ENCODE measurements around the gene JUND.

Gene JUND

GRCh38 chr19:18262144-18262543 lies 19.3 kb downstream of the JUND start:
- H3K27me3 ChIP-seq (replicated peaks; ENCODE audit: control insufficient read depth, insufficient read depth, low read length, poor library complexity, severe bottlenecking), result no peaks in the 10 kb centered on the region
- H3K4me1 ChIP-seq (ENCODE audit: control insufficient read depth, insufficient read depth, low read length, poor library complexity, severe bottlenecking), result no peaks in the 10 kb centered on the region
- no peak for DNase-seq
- H3K9me3 ChIP-seq (ENCODE audit: control insufficient read depth, low read length), result no peaks in the 10 kb centered on the region
- no peak overlapping the region for H3K4me3 ChIP-seq (ENCODE audit: insufficient read depth, low read depth, low read length, poor library complexity, severe bottlenecking)
- no peak overlapping the region for H3K27ac ChIP-seq (ENCODE audit: insufficient read depth, low read length, poor library complexity, severe bottlenecking)
- peaks cover 25% of the 10 kb centered on the region for H3K36me3 ChIP-seq (ENCODE audit: control insufficient read depth, insufficient read depth, low read length)

- H3K36me3 ChIP-seq (ENCODE audit: control insufficient read depth, insufficient read depth, low read length), result peaks cover 19% of the 10 kb centered on the region
- H3K4me3 ChIP-seq (ENCODE audit: insufficient read depth, low read depth, low read length, poor library complexity, severe bottlenecking), result no peak overlapping the region
Measured at GRCh38 chr19:18261474-18261873, 19.9 kb downstream of the JUND start.

DNA sequence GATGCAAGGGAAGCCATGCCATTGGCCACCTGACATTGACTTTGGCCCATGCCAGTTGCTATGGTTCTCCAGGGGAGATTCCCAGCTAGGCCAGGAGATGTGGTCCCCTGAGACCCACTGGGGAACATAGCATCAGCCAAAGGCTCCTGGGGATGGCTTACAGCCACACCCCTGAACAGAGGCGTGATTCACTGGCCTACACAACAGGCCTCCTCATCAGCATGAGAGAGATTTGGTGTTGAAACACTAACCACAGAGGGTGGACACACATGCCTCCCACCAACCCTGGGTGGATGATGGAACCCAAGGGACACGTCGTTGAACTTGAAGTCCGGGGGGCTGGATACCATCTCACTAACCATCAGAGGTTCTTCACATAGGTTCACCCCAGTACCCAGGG lies 21.5 kb downstream of the JUND start:
- Histone ChIP-seq H3K27ac (ENCODE audit: insufficient read depth, low read length, poor library complexity, severe bottlenecking) (no peak overlapping the region), H3K4me3 (ENCODE audit: insufficient read depth, low read depth, low read length, poor library complexity, severe bottlenecking) (no peak overlapping the region), H3K36me3 (ENCODE audit: control insufficient read depth, insufficient read depth, low read length) (peaks cover 7% of the 10 kb centered on the region), H3K9me3 (ENCODE audit: control insufficient read depth, low read length) (no peaks in the 10 kb centered on the region), H3K4me1 (ENCODE audit: control insufficient read depth, insufficient read depth, low read length, poor library complexity, severe bottlenecking) (no peaks in the 10 kb centered on the region), H3K27me3 (replicated peaks; ENCODE audit: control insufficient read depth, insufficient read depth, low read length, poor library complexity, severe bottlenecking) (no peaks in the 10 kb centered on the region)
- no peak for DNase-seq

More at GRCh38 chr19:18261474-18261873, 19.9 kb downstream of the JUND start:
- H3K27ac ChIP-seq (ENCODE audit: insufficient read depth, low read length, poor library complexity, severe bottlenecking), result no peak overlapping the region
- H3K9me3 ChIP-seq (ENCODE audit: control insufficient read depth, low read length), result no peaks in the 10 kb centered on the region
- no peaks in the 10 kb centered on the region for H3K27me3 ChIP-seq (replicated peaks; ENCODE audit: control insufficient read depth, insufficient read depth, low read length, poor library complexity, severe bottlenecking)
- no peak for DNase-seq
- H3K4me1 ChIP-seq (ENCODE audit: control insufficient read depth, insufficient read depth, low read length, poor library complexity, severe bottlenecking), result no peaks in the 10 kb centered on the region

GRCh38 chr19:18257503-18258470 lies 23.6 kb downstream of the JUND start:
- H3K27ac ChIP-seq (ENCODE audit: insufficient read depth, low read length, poor library complexity, severe bottlenecking), result no peak overlapping the region
- no peaks in the 10 kb centered on the region for H3K4me1 ChIP-seq (ENCODE audit: control insufficient read depth, insufficient read depth, low read length, poor library complexity, severe bottlenecking)
- no peaks in the 10 kb centered on the region for H3K9me3 ChIP-seq (ENCODE audit: control insufficient read depth, low read length)
- H3K4me3 ChIP-seq (ENCODE audit: insufficient read depth, low read depth, low read length, poor library complexity, severe bottlenecking), result no peak overlapping the region
- H3K36me3 ChIP-seq (ENCODE audit: control insufficient read depth, insufficient read depth, low read length), result no peaks in the 10 kb centered on the region
- DNase-seq, result no peak
- H3K27me3 ChIP-seq (replicated peaks; ENCODE audit: control insufficient read depth, insufficient read depth, low read length, poor library complexity, severe bottlenecking), result no peaks in the 10 kb centered on the region

- Histone ChIP-seq H3K27ac (ENCODE audit: insufficient read depth, low read length, poor library complexity, severe bottlenecking) (no peak overlapping the region), H3K9me3 (ENCODE audit: control insufficient read depth, low read length) (no peaks in the 10 kb centered on the region), H3K36me3 (ENCODE audit: control insufficient read depth, insufficient read depth, low read length) (no peaks in the 10 kb centered on the region), H3K4me3 (ENCODE audit: insufficient read depth, low read depth, low read length, poor library complexity, severe bottlenecking) (no peak overlapping the region), H3K4me1 (ENCODE audit: control insufficient read depth, insufficient read depth, low read length, poor library complexity, severe bottlenecking) (no peaks in the 10 kb centered on the region), H3K27me3 (replicated peaks; ENCODE audit: control insufficient read depth, insufficient read depth, low read length, poor library complexity, severe bottlenecking) (no peaks in the 10 kb centered on the region)
- no peak for DNase-seq
Measured at GRCh38 chr19:18254546-18255503, 26.6 kb downstream of the JUND start.

DNA sequence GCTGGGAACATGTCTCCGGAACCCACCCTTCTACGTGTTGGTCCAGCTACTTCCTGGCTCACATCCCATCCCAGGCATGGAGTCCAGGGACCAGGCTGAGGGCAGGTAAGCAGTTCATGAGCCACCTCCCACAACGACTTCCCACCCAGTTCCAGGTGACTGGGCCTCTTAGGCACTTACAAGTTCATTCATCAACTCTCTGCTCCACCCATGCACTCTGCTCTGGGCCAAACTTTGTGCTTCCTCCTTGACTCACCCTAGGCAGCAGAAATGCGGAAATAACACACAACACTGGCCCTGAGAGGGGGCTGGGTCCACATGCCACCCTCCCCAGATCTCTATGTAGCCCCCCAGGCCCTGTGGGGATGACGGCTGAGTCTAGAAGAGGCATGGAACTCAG lies 27.7 kb downstream of the JUND start:
- no peak overlapping the region for H3K4me3 ChIP-seq (ENCODE audit: insufficient read depth, low read depth, low read length, poor library complexity, severe bottlenecking)
- no peak overlapping the region for H3K27ac ChIP-seq (ENCODE audit: insufficient read depth, low read length, poor library complexity, severe bottlenecking)
- no peaks in the 10 kb centered on the region for H3K9me3 ChIP-seq (ENCODE audit: control insufficient read depth, low read length)
- no peak for DNase-seq
- no peaks in the 10 kb centered on the region for H3K36me3 ChIP-seq (ENCODE audit: control insufficient read depth, insufficient read depth, low read length)
- H3K4me1 ChIP-seq (ENCODE audit: control insufficient read depth, insufficient read depth, low read length, poor library complexity, severe bottlenecking), result no peaks in the 10 kb centered on the region
- no peaks in the 10 kb centered on the region for H3K27me3 ChIP-seq (replicated peaks; ENCODE audit: control insufficient read depth, insufficient read depth, low read length, poor library complexity, severe bottlenecking)

GRCh38 chr19:18253130-18253529 lies 28.3 kb downstream of the JUND start:
- Histone ChIP-seq H3K27me3 (replicated peaks; ENCODE audit: control insufficient read depth, insufficient read depth, low read length, poor library complexity, severe bottlenecking) (no peaks in the 10 kb centered on the region), H3K27ac (ENCODE audit: insufficient read depth, low read length, poor library complexity, severe bottlenecking) (no peak overlapping the region), H3K36me3 (ENCODE audit: control insufficient read depth, insufficient read depth, low read length) (no peaks in the 10 kb centered on the region), H3K4me1 (ENCODE audit: control insufficient read depth, insufficient read depth, low read length, poor library complexity, severe bottlenecking) (no peaks in the 10 kb centered on the region), H3K4me3 (ENCODE audit: insufficient read depth, low read depth, low read length, poor library complexity, severe bottlenecking) (no peak overlapping the region), H3K9me3 (ENCODE audit: control insufficient read depth, low read length) (no peaks in the 10 kb centered on the region)
- DNase-seq, result no peak

- Histone ChIP-seq H3K4me3 (ENCODE audit: insufficient read depth, low read depth, low read length, poor library complexity, severe bottlenecking) (no peak overlapping the region), H3K27ac (ENCODE audit: insufficient read depth, low read length, poor library complexity, severe bottlenecking) (no peak overlapping the region)
Measured at GRCh38 chr19:18252370-18252717, 29.1 kb downstream of the JUND start.

GRCh38 chr19:18251587-18252369 lies 29.6 kb downstream of the JUND start:
- no peaks in the 10 kb centered on the region for H3K27me3 ChIP-seq (replicated peaks; ENCODE audit: control insufficient read depth, insufficient read depth, low read length, poor library complexity, severe bottlenecking)
- DNase-seq, result peak; percentile 58 to 65 (median 65)
- H3K36me3 ChIP-seq (ENCODE audit: control insufficient read depth, insufficient read depth, low read length), result no peaks in the 10 kb centered on the region
- no peaks in the 10 kb centered on the region for H3K4me1 ChIP-seq (ENCODE audit: control insufficient read depth, insufficient read depth, low read length, poor library complexity, severe bottlenecking)
- H3K4me3 ChIP-seq (ENCODE audit: insufficient read depth, low read depth, low read length, poor library complexity, severe bottlenecking), result no peak overlapping the region
- no peak overlapping the region for H3K27ac ChIP-seq (ENCODE audit: insufficient read depth, low read length, poor library complexity, severe bottlenecking)
- no peaks in the 10 kb centered on the region for H3K9me3 ChIP-seq (ENCODE audit: control insufficient read depth, low read length)

More at GRCh38 chr19:18252370-18252717, 29.1 kb downstream of the JUND start:
- DNase-seq, result no peak
- Histone ChIP-seq H3K4me1 (ENCODE audit: control insufficient read depth, insufficient read depth, low read length, poor library complexity, severe bottlenecking) (no peaks in the 10 kb centered on the region), H3K9me3 (ENCODE audit: control insufficient read depth, low read length) (no peaks in the 10 kb centered on the region), H3K27me3 (replicated peaks; ENCODE audit: control insufficient read depth, insufficient read depth, low read length, poor library complexity, severe bottlenecking) (no peaks in the 10 kb centered on the region), H3K36me3 (ENCODE audit: control insufficient read depth, insufficient read depth, low read length) (no peaks in the 10 kb centered on the region)

Measured in effector memory CD4-positive, alpha-beta T cell (primary cell).